NCI-H1048 (cell line): ENCODE data around the gene CNPY2.
"Not testable (repeated sequence)": the region's sequence is repeated elsewhere in the genome, so short reads cannot be mapped to it uniquely, and the experiment has no call there.

Source experiments
- DNase-seq: peaks from one replicate; lab custom pipeline; 2025; lab: John Stamatoyannopoulos, UW

The CNPY2 gene

DNA sequence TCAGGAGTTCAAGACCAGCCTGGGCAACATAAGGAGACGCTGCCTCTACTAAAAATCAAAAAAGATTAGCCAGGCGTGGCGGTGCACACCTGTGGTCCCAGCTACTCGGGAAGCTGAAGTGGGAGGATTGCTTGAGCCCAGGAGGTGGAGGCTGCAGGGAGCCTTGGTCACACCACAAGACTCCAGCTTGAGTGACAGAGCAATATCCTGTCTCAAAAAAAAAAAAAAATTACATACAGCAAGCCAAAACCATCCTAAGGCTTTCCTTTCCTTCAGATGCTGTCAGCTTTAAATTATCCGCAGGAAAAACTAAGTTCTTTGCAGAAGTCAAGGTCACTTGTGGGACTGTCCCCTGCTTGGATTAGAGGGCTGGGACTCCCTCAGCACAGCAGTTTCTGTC, 17.0 kb downstream of the CNPY2 start:
- no peak for DNase-seq

DNA sequence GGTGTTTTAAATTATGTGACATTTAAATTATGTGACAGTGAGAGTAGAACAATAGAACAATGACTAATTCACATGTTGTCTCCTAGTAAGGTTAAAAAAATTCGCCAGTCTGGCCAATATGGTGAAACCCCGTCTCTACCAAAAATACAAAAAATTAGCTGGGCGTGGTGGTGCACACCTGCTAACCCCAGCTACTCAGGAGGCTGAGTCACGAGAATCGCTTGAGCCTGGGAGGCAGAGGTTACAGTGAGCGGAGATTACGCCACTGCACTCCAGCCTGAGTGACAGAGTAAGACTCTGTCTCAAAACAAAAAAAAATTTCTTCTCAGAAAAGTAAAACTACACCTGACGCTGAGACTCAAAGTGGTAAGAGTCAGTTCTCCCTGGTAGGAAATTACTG, 18.4 kb downstream of the CNPY2 start:
- no peak for DNase-seq

DNA sequence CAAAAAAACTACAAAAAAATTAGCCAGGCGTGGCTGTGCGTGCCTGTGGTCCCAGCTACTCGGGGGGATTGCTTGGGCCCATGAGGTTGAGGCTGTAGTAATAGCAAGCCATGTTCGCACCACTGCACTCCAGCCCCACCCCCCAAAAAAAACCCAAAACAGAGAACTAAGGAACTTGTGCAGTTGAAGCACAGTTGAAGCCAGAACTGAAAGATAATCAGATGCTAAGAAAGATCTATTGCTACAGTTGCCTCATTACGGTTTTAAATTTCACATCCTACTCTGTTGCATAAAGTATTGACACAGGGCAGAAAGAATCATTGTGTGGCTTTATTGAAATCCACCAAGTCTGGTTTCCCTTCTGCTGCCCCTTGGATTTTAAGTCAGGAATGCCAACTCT, 19.5 kb downstream of the CNPY2 start:
- no peak for DNase-seq

DNA sequence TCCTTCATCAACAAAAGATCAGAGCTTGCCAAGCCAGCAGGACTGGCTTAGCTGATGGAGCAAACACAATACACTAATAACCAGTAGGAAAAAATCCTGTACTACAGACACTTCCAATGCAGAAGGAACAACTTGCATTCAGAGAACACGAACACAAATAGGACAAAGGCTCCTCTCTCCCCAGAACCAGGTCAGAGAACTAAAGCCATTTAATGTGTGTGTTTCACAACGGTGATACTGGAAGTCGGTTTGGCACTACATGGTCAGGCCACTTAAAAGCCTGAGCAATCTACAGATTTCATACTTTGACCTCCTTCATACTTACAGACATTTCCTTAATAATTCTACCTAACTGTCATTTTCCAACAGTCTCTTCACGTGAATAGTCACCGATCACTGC, 22.0 kb downstream of the CNPY2 start:
- no peak for DNase-seq

DNA sequence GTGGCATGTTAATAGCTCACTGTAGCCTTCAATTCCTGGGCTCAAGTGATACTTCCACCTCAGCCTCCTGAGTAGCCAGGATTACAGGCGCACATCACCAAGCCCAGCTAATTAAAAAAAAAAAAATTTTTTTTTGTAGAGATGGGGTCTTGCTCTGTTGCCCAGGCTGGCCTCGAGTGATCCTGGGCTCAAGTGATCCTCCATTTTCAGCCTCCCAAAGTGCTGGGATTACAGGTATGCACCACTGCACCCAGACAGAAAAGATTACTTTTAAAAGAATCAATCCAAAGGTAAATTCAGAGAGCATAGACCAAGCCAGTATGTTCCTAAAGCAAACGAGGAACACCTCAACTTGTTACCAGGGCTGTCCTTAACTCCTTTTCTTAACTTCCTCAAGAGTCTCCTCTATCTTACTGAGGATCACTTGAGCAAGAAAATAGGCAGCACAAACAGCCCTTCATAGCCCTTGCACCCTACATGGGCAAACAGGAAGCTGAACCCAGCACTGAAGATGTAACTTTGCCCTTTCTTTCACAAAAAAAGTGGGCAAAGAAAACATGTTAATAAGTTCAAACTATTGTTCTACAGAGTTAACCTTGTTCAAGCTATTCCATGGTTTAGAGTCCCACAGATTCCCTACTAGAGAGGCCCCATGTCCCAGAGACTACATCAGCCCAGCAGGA, 26.9 kb downstream of the CNPY2 start:
- DNase-seq = no peak

DNA sequence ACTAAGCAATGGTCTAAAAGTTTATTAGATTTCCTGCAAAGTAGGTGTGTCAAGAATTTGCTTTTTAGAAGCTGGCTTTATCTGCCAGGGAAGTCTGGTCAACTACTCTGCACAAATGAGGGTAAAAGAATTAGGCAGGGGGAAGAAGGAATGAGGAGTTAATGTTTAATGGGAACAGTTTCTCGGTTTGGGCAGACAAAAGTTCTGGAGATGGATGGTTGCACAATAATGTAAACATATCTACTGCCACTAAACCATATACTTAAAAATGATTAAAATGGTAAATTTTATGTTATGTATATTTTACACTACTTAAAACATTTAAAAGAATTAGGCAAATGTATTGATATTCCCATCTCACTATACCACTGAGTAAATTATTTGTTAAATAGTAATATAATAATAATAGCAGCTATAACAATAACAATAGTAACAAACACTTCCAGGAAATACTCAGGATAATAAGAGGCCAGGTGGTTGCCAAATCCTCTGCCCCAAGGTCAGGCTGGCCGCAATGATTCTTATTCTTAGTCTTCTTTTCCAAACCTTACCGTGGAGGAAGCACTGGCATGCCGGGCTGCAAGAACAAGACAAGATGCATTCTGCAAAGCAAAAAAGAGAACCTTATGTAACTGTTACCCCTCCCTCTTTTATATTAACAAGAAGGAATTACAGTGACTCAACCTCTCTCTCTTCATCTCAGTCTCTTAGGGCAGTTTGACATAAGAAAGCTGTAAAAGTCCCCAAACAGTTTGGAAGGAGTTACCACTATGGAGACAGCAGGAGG, 29.6 kb downstream of the CNPY2 start:
- no peak for DNase-seq

DNA sequence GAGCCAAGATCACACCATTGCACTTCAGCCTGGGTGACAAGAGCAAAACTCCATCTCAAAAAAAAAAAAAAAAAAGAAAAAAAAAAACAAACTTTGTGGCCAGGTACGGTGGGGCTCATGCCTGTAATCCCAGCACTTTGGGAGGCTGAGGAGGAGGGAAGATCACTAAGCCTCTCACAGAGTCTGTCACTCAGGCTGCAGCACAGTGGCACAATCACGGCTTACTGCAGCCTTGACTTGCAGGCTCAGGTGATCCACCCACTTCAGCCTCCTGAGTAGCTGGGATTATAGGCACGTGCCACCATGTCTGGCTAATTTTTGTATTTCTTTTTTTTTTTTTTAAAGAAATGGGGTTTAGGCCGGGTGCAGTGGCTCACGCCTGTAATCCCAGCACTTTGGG, 31.5 kb downstream of the CNPY2 start:
- DNase-seq = not testable (repeated sequence)

DNA sequence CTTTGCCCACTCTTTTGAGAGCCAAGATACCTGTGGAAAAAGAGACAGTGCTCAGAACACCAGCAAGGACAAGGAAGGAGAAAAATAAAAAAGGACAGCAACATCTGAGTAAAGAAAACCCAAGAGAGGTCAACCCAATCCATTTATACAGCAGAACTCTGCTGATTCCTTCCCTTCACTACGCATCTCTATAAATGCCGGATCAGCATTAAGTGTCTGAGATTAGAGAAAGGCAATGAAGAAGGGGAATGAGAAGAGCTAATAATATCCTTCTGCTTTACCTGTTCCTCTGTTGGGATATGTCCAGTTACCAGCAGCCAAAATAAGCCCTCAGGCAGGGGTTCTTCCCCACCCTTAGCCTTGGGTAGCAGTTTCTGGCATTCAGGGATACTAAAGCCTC, 33.2 kb downstream of the CNPY2 start:
- DNase-seq = no peak

DNA sequence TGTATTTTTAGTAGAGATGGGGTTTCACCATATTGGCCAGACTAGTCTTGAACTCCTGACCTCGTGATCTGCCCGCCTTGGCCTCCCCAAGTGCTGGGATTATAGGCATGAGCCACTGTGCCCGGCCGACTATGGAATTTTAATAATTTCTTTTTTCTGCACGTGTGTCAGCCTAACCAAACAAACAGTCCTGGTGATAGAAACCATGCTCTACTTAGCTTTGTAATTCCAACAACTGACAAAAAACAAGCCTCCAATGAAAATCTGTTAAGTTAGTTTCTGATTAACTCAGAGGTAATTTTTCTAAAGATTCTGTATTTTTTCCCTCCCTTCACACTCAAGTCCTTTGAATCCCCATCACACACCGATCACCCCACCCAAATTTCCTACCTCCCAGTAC, 33.8 kb downstream of the CNPY2 start:
- DNase-seq = no peak

DNA sequence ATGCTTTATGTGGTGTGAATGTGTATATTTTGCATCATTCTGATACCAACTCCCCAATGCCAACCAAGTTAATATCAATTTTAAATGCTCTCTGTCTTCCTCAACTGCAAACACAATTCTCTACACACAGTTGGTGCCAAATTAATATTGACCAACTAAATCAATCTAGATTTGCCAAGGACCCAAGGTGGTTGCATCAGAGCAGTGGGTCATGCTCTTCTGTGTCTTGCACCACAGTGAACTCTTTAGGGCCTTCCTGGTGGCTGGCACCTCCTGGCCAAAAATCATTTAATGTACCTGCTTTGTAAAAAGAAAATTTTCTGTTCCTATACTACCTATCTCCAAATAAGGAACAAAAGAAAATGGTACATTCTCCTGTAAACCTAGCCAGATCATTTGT, 34.9 kb downstream of the CNPY2 start:
- no peak for DNase-seq

DNA sequence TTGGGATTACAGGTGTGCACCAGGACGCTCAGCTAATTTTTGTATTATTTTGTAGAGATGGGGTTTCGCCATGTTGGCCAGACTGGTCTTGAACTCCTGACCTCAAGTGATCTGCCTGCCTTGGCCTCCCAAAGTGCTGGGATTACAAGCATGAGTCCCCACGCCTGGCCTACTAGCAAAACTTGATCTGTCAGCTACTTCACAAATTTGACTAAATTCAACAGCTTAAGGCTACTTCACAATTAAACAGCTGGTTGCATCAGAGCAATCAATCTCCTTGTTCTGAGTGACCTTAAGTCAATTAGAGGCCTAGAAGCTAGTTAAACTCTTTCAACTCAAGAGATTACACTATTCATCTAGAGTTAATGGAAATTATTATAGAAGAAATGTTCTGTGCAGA, 36.9 kb downstream of the CNPY2 start:
- no peak for DNase-seq

DNA sequence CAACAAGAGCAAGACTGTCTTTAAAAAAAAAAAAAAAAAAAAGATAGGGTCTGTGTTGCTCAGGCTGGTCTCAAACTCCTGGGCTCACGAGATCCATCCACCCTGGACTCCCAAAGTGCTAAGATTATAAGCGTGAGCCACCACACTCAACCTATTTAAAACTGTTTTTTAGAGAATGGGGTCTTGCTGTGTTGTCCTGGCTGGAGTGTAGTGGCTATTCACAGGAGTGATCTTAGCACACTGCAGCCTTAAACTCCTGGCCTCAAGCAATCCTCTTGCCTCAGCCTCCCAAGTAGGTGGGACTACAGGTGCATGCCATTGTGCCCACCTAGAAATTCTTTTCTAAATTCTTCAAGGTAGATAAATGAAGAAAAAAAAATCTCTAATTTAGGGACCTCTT, 41.5 kb downstream of the CNPY2 start:
- DNase-seq = no peak

DNA sequence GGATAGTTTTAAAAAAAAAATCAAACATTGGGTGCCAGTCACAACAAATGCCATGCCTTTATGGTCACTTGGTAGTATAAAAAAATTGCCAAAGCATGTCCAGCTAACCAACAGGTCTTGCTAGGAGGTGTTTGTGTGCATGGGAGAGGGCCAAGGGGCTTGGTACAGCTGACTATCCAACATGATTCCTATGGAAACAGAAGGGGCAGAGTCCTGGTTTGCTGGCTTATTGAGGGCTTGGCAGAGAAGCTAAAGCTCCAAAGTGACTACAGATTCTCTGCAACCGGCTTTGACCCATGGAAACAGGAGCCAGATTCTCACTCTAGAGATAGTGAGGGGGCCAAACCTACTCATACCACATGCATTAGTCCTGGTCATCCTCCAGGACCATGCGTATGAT, 43.3 kb downstream of the CNPY2 start:
- not testable (repeated sequence) for DNase-seq

DNA sequence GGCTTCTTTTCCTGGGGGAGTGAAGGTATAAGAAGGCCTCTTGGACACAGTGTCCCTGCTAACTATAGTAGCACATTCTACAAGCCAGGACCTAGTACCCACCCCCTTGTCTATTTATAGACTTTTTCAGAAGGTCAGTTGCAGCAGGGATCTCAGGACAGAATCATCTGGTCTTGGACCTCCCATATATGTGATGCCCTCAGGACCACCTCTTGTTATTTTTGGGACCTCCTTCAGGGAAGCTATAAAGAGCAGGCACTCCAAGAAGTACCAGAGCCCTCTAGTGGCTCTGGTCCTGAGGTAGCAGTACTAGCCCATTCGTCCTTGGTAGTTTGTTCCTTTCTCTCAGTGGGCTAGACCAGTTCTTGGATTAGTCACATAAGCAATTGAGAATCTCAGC, 44.8 kb downstream of the CNPY2 start:
- DNase-seq = no peak

DNA sequence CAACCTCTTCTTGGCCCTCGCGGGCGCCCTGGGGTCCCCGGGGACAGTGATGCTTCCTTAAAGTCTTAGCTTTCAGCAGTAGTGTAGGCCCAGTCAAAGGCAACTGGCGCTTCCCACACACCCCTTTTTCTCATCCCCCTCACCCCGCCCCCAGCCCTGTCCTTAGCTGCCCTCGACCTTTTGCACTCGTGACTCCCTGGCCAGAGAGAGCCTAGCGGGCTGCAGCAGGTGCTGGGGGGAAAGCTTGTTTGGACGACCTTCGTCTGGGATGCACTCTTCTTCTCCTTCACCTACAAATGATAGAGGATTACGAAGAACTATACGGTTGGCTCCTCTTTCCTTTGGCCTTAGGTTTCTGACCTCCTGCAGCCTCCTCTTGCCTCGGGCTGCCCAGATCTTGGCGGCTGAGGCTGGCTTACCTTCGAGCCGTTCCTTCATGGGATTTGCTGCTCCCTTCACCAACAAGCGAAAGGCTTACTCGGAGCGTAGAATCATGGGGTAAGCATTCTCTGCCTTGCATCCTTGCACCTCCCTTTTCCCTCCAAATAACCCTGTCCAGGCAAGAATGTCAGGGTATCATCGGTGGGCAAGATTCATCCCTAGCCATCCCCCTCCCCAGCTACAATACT, 48.2 kb downstream of the CNPY2 start:
- no peak for DNase-seq

DNA sequence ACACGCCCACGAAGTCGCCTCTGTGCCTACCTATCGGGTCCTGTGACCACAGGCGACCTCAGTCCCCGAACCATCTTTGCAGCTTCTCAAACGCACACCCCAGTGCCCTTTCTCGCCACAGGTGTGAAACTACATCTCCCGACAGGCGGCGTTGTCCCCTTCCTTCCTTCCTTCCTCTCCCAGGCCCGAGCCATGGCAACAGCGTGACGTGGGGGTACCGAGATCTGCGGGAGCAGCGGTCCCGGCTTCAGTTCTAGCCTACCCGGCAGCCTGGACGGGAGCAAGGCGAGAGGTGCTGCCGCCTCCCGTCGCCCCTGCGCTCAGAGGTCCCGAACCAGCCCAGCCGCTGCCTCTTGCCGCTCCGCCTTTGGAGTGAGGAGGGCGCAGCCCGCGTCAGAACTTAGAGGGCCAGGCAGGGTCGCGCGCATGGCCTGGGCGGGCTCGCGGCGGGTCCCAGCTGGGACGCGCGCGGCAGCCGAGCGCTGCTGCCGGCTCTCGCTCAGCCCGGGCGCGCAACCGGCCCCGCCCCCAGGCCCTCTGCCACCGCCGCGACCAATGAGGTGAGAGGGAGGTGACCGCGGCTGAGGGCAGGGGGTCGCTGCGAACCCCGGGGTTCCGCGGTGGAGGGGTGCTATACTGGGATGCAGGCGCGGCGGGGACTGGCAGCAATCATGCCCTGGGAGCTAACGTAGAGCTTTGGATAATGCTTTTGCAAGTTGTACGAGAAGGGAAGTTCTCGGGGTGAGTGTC, 48.9 kb downstream of the CNPY2 start, which contains the start of gene COQ10A:
Gene COQ10A (plus strand): TSS at position 250 of the 750 bp plus-strand sequence. CDS start 177 bp downstream, at position 427.
- peak; percentile 63 for DNase-seq

DNA sequence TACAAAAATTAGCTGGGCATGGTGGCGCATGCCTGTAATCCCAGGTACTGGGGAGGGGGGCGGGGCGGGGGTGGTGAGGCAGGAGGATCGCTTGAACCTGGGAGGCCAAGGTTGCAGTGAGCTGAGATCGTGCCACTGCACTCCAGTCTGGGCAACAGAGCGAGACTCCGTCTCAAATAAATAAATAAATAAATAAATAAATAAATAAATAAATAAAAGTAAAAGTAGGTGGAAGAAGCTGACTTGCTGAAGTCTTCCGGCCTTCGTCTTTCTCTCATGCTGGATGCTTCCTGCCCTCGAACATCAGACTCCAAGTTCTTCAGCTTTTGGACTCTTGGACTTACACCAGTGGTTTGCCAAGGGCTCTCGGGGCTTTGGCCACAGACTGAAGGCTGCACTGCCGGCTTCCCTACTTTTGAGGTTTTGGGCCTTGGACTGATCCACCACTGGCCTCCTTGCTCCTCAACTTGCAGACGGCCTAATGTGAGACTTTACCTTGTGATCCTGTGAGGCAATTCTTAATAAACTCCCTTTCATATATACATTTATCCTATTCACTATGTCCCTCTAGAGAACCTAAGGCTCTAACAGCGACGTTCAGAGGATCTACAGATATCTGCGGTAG, 49.6 kb downstream of the CNPY2 start:
- DNase-seq = not testable (repeated sequence)

DNA sequence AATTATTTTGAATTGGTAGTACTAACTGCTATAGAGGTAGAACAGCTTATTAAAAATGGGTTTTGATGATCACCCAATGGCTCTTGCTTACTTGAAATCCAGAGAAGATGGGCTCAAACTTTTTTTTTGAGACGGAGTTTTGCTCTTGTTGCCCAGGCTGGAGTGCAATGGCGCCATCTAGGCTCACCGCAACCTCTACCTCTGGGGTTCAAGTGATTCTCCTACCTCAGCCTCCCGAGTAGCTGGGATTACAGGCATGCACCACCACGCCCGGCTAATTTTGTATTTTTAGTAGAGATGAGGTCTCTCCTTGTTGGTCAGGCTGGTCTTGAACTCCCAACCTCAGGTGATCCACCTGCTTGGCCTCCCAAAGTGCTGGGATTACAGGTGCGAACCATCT, 52.8 kb downstream of the CNPY2 start:
- not testable (repeated sequence) for DNase-seq

DNA sequence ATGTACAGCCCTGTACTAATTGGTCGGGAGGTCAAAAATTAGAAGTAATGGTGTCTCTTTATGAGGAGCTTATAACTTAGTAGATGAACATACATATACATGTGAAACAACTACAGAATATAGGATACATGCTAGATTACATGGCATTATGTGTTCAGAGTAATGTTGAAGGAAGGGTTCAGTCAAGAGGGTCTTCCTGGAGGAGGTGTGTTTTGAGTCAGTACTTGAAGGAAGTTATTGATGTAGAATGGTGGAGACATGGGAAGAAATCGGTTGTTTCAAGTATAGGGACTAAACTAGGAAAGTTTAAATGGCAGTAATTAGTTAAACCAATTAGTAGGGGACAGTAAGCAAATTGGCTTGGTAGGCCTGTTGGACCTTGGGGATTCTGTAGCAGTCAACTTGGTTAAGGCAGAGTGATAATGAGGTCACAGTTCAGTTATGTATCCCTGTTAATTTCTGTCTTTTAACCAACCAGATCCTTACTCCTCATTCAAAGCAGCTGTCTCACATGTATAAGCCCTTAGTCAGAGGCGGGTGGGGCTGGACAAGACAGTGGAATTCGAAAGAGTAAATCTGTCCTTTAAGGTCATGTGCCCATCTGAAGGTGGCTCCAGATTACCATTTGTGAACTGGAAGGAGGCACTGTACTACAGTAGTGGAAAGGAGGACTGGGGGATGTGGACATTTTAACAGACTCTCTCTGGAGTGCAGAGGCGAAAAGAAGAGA, 54.1 kb downstream of the CNPY2 start:
- no peak for DNase-seq

DNA sequence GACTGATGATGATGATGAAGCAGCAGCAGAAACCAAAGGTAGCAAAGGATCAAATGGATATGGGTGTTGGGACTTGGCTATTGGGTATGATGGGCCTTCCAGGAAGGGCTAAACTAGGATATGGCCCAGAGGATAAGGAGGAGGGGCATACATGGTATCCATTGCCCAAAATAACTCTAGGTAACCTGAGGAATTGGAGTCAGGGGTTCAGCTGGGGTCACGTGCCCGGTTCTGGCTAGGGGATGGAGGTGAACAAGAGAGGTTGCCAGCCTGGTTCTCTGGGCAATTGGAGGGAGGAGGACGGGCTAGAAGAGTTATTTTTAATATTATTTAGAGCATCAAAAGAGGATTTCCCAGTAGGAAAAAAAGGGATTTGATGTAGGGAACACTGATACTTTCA, 54.9 kb downstream of the CNPY2 start:
- no peak for DNase-seq

DNA sequence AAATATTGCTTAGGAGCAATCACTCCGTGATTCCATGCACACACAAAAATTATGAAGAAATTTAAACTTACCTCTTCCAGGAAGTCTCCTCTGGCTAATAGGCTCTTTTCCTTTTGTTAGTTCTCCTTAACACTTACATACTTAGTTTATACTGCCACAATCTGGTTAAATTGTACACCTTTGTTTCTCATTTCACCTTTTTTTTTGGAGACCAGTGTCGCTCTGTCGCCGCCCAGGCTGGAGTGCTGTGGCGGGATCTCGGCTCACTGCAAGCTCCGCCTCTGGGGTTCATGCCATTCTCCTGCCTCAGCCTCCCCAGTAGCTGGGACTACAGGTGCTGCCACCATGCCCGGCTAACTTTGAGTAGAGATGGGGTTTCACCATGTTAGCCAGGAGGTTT, 55.4 kb downstream of the CNPY2 start:
- no peak for DNase-seq
